ENCODE results near the gene ARL4C.

The ARL4C gene, protein sequence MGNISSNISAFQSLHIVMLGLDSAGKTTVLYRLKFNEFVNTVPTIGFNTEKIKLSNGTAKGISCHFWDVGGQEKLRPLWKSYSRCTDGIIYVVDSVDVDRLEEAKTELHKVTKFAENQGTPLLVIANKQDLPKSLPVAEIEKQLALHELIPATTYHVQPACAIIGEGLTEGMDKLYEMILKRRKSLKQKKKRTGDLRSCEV

DNA sequence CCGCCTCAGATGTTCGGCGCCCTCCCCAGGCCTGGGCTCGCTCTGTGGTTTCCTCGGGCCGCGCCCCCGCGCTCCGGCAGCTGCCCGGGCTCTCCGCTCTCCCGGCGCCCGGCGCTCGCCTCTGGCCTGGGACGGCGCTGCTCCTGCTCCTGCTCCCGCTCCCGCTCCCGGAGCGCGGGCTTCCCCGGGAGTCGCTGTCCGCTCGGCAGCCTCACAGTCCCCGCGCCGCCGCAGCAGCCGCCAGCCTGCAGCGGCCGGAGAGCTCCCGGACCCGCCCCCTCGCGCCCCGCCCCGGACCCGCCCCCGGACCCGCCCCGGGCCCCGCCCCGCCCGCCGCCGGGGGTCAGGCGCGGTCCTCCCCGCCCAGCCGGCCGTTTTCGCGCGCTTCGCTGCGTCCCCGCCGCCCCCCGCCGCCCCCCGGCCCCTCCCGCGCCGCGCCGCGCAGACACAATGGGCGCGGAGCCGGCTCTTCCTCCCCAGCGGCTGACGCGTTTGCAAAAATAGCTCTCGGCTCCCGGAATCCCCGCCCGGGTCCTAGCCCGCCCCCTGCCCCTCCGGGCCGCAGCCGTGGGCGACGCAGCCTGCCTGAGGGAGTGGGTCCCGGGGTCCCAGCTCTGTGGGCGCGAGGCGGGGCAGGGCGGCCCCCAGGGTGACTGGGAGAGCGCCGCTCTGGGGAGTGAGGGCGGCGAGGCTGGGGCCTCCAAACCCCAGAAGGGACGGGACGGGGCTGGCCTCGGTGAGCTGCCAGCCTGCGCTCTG, at the start of gene ARL4C:
Gene ARL4C, minus strand, starts transcription at position 247 of the 759 bp plus-strand sequence. CDS start 495 bp downstream, outside the sequence.
- peak in 47 of 56 donors; percentile 17 to 79 (median 44) for DNase-seq

- DNase-seq: peak in 44 of 56 donors; percentile 4 to 67 (median 30)
Measured at GRCh38 chr2:234544659-234545611, 48.1 kb upstream of the ARL4C start.

- DNase-seq: no peak
Measured at GRCh38 chr2:234542742-234543141, 45.9 kb upstream of the ARL4C start.

GRCh38 chr2:234537929-234538328, 41.0 kb upstream of the ARL4C start:
- no peak for DNase-seq

- DNase-seq: no peak
Measured at GRCh38 chr2:234536178-234536965, 39.5 kb upstream of the ARL4C start.

- no peak for DNase-seq
Measured at GRCh38 chr2:234535464-234535863, 38.6 kb upstream of the ARL4C start.

GRCh38 chr2:234534515-234534914, 37.6 kb upstream of the ARL4C start:
- DNase-seq: no peak

GRCh38 chr2:234533626-234534025, 36.7 kb upstream of the ARL4C start:
- peak in 1 of 56 donors; percentile 7 for DNase-seq

- no peak for DNase-seq
Measured at GRCh38 chr2:234528410-234529148, 31.7 kb upstream of the ARL4C start.

GRCh38 chr2:234526711-234527110, 29.8 kb upstream of the ARL4C start:
- no peak for DNase-seq

GRCh38 chr2:234521536-234521935, 24.7 kb upstream of the ARL4C start:
- no peak for DNase-seq

GRCh38 chr2:234518986-234519642, 22.2 kb upstream of the ARL4C start:
- no peak for DNase-seq

GRCh38 chr2:234517971-234518370, 21.1 kb upstream of the ARL4C start:
- no peak for DNase-seq

- DNase-seq: no peak
Measured at GRCh38 chr2:234514873-234515638, 18.2 kb upstream of the ARL4C start.

DNA sequence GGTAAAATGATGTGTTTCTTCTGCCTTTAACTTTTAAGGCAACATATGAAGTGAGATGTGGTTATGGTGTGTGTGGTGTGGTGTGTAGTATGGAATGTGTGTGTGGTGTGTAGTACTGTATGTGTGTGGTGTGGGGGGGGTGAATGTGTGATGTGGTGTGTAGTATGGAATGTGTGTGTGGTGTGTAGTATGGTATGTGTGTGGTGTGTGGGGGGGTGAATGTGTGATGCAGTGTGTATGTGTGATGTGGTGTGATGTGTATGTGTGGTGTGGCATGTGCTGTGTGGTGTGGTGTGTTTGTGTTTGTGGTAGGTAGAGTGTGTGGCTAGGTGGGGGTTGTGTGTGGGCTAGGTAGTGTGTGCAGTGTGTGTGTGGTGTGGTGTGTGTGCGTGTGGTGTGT, 17.2 kb upstream of the ARL4C start:
- no peak for DNase-seq

- DNase-seq: no peak
Measured at GRCh38 chr2:234512884-234513669, 16.2 kb upstream of the ARL4C start.

- DNase-seq: no peak
Measured at GRCh38 chr2:234502919-234503285, 6.0 kb upstream of the ARL4C start.

DNA sequence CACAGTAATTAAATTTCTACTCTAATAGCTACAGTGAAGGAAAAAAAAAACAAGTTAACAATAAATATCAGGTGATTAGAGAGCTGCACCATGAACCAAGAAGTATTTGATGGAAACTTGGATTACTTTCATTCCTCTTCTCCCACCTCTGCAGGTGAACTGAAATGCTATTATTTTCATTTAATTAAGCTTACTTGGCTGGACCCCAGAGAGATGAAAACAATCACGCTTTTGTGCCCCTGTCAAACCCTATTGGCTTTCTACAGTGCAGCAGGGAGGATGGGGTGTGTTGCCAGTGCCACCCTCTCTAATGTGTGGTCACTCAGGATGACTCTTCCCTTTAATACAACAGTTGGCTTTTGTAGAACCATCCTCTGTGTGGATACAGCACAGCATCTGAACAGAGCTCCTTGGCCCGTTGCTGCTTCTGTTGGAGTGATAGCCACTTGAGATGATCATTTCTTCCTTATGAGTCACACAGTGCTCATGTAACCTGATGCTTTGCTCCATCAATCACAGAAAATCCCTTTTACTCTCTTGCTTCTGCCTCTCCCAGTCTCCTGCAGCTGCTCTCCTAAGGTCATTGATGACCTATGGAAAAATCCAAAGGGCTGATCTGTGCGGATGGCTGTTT, 5.5 kb upstream of the ARL4C start:
- no peak for DNase-seq
